ENCODE measurements around the gene DVL1. TPM values are rescaled to one million over a fixed set of nuclear protein-coding genes. Genes with fewer than 3 reads are reported as not detected.

DVL1 gene
- total and polyA plus RNA-seq, 2 of the 13 experiments (the other 11 are each of a cell fraction or from before 2014, with no cell fraction given), result 30.8 to 60.4 TPM

DNA sequence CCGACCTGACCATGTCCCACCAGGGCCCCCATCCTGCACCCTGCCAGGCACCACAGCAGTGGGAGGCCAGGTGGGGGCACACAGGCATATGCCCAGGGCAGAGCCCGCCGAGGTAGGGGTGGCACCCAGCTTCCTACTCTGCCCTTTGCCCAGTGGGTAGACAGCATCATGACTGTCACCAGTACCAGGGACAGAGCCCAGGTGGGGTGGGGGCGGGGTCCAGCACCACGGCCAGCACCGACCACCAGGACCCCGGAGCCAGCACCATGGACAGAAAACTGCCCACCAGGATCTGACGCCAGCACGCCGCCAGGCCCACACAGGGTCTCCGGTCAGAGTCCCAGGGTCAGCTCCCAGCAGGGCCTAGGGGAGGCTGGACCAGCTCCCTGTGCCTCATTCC lies 14.4 kb downstream of the DVL1 start (continued):
- TF ChIP-seq, protein P1, sequence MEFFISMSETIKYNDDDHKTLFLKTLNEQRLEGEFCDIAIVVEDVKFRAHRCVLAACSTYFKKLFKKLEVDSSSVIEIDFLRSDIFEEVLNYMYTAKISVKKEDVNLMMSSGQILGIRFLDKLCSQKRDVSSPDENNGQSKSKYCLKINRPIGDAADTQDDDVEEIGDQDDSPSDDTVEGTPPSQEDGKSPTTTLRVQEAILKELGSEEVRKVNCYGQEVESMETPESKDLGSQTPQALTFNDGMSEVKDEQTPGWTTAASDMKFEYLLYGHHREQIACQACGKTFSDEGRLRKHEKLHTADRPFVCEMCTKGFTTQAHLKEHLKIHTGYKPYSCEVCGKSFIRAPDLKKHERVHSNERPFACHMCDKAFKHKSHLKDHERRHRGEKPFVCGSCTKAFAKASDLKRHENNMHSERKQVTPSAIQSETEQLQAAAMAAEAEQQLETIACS (CRISPR knock-in tag; IDR thresholded peaks at IDR 0.05), result no peak
- no peak for TF ChIP-seq THYN1 (CRISPR knock-in tag; IDR thresholded peaks at IDR 0.05; ENCODE audit: borderline replicate concordance, low read depth)
- no peak for TF ChIP-seq HNRNPLL (IDR thresholded peaks at IDR 0.05; ENCODE audit: low read depth, low read length, poor library complexity, severe bottlenecking)
- TF ChIP-seq ZBTB2 (CRISPR knock-in tag; IDR thresholded peaks at IDR 0.05; ENCODE audit: low read depth), result 0 out of 2 replicates have a peak, but pooled peaks have one; percentile 53
- TF ChIP-seq MTA3 (CRISPR knock-in tag; IDR thresholded peaks at IDR 0.05), result no peak
- no peak for TF ChIP-seq ZMAT3 (CRISPR knock-in tag; conservative IDR thresholded peaks at IDR 0.05)
- no peak for TF ChIP-seq ZFP37 (CRISPR knock-in tag; IDR thresholded peaks at IDR 0.05; ENCODE audit: borderline replicate concordance)
- TF ChIP-seq SPEN (CRISPR knock-in tag; IDR thresholded peaks at IDR 0.05; ENCODE audit: low read depth), result no peak
- TF ChIP-seq ZNF75D (CRISPR knock-in tag; IDR thresholded peaks at IDR 0.05; ENCODE audit: borderline replicate concordance), result peak; percentile 52; the same call in 1 of the 2 replicates
- TF ChIP-seq AGO1 (IDR thresholded peaks at IDR 0.05; ENCODE audit: low read depth, low read length, poor library complexity, severe bottlenecking), result no peak
- peak; percentile 92 for TF ChIP-seq ETV6 (CRISPR knock-in tag; conservative IDR thresholded peaks at IDR 0.05)
- no peak for TF ChIP-seq TRIM22 (IDR thresholded peaks at IDR 0.05)
- TF ChIP-seq, protein P2, sequence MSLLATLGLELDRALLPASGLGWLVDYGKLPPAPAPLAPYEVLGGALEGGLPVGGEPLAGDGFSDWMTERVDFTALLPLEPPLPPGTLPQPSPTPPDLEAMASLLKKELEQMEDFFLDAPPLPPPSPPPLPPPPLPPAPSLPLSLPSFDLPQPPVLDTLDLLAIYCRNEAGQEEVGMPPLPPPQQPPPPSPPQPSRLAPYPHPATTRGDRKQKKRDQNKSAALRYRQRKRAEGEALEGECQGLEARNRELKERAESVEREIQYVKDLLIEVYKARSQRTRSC (CRISPR knock-in tag; IDR thresholded peaks at IDR 0.05; ENCODE audit: low read depth), result no peak
- 0 out of 2 replicates have a peak, but pooled peaks have one; percentile 54 for TF ChIP-seq ERF (CRISPR knock-in tag; IDR thresholded peaks at IDR 0.05)
- no peak for TF ChIP-seq ZNF660 (CRISPR knock-in tag; IDR thresholded peaks at IDR 0.05; ENCODE audit: borderline replicate concordance, low read depth)
- TF ChIP-seq SYNCRIP (IDR thresholded peaks at IDR 0.05; ENCODE audit: insufficient read depth, low read depth, low read length), result no peak
- TF ChIP-seq ZBTB7B (CRISPR knock-in tag; IDR thresholded peaks at IDR 0.05), result no peak; the same call in 1 of the 2 replicates
- TF ChIP-seq, protein P3, sequence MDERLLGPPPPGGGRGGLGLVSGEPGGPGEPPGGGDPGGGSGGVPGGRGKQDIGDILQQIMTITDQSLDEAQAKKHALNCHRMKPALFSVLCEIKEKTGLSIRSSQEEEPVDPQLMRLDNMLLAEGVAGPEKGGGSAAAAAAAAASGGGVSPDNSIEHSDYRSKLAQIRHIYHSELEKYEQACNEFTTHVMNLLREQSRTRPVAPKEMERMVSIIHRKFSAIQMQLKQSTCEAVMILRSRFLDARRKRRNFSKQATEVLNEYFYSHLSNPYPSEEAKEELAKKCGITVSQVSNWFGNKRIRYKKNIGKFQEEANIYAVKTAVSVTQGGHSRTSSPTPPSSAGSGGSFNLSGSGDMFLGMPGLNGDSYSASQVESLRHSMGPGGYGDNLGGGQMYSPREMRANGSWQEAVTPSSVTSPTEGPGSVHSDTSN (CRISPR knock-in tag; IDR thresholded peaks at IDR 0.05), result no peak
- TF ChIP-seq ZBTB21 (CRISPR knock-in tag; IDR thresholded peaks at IDR 0.05), result no peak; the same call in 1 of the 2 replicates
- TF ChIP-seq ISX (CRISPR knock-in tag; conservative IDR thresholded peaks at IDR 0.05), result no peak
- peak; percentile 76; the same call in 1 of the 2 replicates for TF ChIP-seq ZNF333 (CRISPR knock-in tag; IDR thresholded peaks at IDR 0.05; ENCODE audit: borderline replicate concordance)
- TF ChIP-seq POLR2G (IDR thresholded peaks at IDR 0.05; ENCODE audit: low read depth, low read length), result no peak
- TF ChIP-seq CEBPB (IDR thresholded peaks at IDR 0.05; ENCODE audit: borderline replicate concordance, low read depth, low read length), result no peak
- TF ChIP-seq RAD21 (CRISPR knock-in tag; IDR thresholded peaks at IDR 0.05), result no peak
- TF ChIP-seq CBX1 (IDR thresholded peaks at IDR 0.05; ENCODE audit: low read depth), result no peak
- no peak for TF ChIP-seq SP2 (CRISPR knock-in tag; IDR thresholded peaks at IDR 0.05)

All from HepG2 (cell line).